WTC11 (cell line): Measurements from ENCODE around the gene GHITM. TPM values are rescaled to one million over a fixed set of nuclear protein-coding genes. Genes with fewer than 3 reads are reported as not detected.

Source experiments
- ATAC-seq: fragments of 200-7000 bp; cut with Tn5 transposase; 2 replicates; pipeline ENCODE4 v1.10.0; 2021; ENCODE audit warnings: mild to moderate bottlenecking, moderate library complexity
- CTCF ChIA-PET: fragments of 300-600 bp; sonication (Branson Sonifier 250); formaldehyde crosslinking; loops from one replicate; lab custom pipeline; 2021; ENCODE audit warnings: antibody characterized with exemption; lab: Charles Lee
- POLR2A ChIA-PET: fragments of 350-600 bp; sonication (Branson Sonifier 250); formaldehyde crosslinking; loops from one replicate; lab custom pipeline; 2021; ENCODE audit warnings: antibody characterized with exemption; lab: Charles Lee
- DNase-seq: peaks from one replicate; pipeline ENCODE4 v3.0.0; 2021; ENCODE audit warnings: low spot score
- H3K27ac Mint-ChIP-seq: 2 replicates; pipeline ENCODE4 v1.8.0; 2021; ENCODE audit warnings: mixed read lengths
- H3K27me3 Mint-ChIP-seq: 2 replicates; pipeline ENCODE4 v1.8.0; 2021; ENCODE audit warnings: low read depth, mild to moderate bottlenecking, moderate library complexity, mixed read lengths
- H3K36me3 Mint-ChIP-seq: 2 replicates; pipeline ENCODE4 v1.8.0; 2021; ENCODE audit warnings: mixed read lengths
- H3K4me1 Mint-ChIP-seq: 2 replicates; pipeline ENCODE4 v1.8.0; 2022; ENCODE audit warnings: mixed read lengths
- H3K4me3 Mint-ChIP-seq: 2 replicates; pipeline ENCODE4 v1.8.0; 2021; ENCODE audit warnings: mild to moderate bottlenecking, moderate library complexity, mixed read lengths
- H3K9me3 Mint-ChIP-seq: 2 replicates; pipeline ENCODE4 v1.8.0; 2021; ENCODE audit warnings: mixed read lengths
- AFF4 ChIP-seq: sonication (generic); formaldehyde crosslinking; IDR thresholded peaks from 2 replicates; pipeline ENCODE4 v1.8.1; 2023; ENCODE audit warnings: mild to moderate bottlenecking, missing genetic modification reagents, borderline replicate concordance
- ATF2 ChIP-seq: sonication (generic); formaldehyde crosslinking; IDR thresholded peaks from 2 replicates; pipeline ENCODE4 v1.8.1; 2022; ENCODE audit warnings: low read depth, missing genetic modification reagents, borderline replicate concordance
- CREB1 ChIP-seq: sonication (generic); formaldehyde crosslinking; IDR thresholded peaks from 2 replicates; pipeline ENCODE4 v1.8.0; 2023; ENCODE audit warnings: mild to moderate bottlenecking, missing genetic modification reagents
- CREM ChIP-seq: sonication (generic); formaldehyde crosslinking; IDR thresholded peaks from 2 replicates; pipeline ENCODE4 v1.8.1; 2022; ENCODE audit warnings: mild to moderate bottlenecking, missing genetic modification reagents, moderate library complexity
- E2F5 ChIP-seq: sonication (generic); formaldehyde crosslinking; IDR thresholded peaks from 2 replicates; pipeline ENCODE4 v1.8.1; 2022; ENCODE audit warnings: mild to moderate bottlenecking, moderate library complexity, missing genetic modification reagents
- ETV6 ChIP-seq: sonication (generic); formaldehyde crosslinking; IDR thresholded peaks from 2 replicates; pipeline ENCODE4 v1.8.1; 2022; ENCODE audit warnings: mild to moderate bottlenecking, missing genetic modification reagents
- FOXK1 ChIP-seq: sonication (generic); formaldehyde crosslinking; IDR thresholded peaks from 2 replicates; pipeline ENCODE4 v1.8.0; 2022; ENCODE audit warnings: mild to moderate bottlenecking, moderate library complexity, missing genetic modification reagents
- MAX ChIP-seq: sonication (generic); formaldehyde crosslinking; IDR thresholded peaks from 2 replicates; pipeline ENCODE4 v1.8.0; 2022; ENCODE audit warnings: mild to moderate bottlenecking, missing genetic modification reagents
- MLX ChIP-seq: sonication (generic); formaldehyde crosslinking; IDR thresholded peaks from 2 replicates; pipeline ENCODE4 v1.8.1; 2023; ENCODE audit warnings: mild to moderate bottlenecking, missing genetic modification reagents, moderate library complexity
- NFATC4 ChIP-seq: fragments of 250-450 bp; sonication (Bioruptor Pico); IDR thresholded peaks from 2 replicates; pipeline ENCODE4 v1.9.0; 2021; ENCODE audit warnings: mild to moderate bottlenecking
- PRDM15 ChIP-seq: sonication (generic); formaldehyde crosslinking; IDR thresholded peaks from 2 replicates; pipeline ENCODE4 v1.8.0; 2022; ENCODE audit warnings: missing genetic modification reagents
- RELA ChIP-seq: sonication (generic); formaldehyde crosslinking; IDR thresholded peaks from 2 replicates; pipeline ENCODE4 v1.8.1; 2022; ENCODE audit warnings: missing genetic modification reagents, mild to moderate bottlenecking, borderline replicate concordance
- TEAD4 ChIP-seq: sonication (generic); formaldehyde crosslinking; IDR thresholded peaks from 2 replicates; pipeline ENCODE4 v1.8.0; 2022; ENCODE audit warnings: mild to moderate bottlenecking, missing genetic modification reagents
- ZBTB21 ChIP-seq: sonication (generic); formaldehyde crosslinking; IDR thresholded peaks from 2 replicates; pipeline ENCODE4 v1.8.1; 2023; ENCODE audit warnings: mild to moderate bottlenecking, missing genetic modification reagents, borderline replicate concordance
- ZNF232 ChIP-seq: sonication (generic); formaldehyde crosslinking; IDR thresholded peaks from 2 replicates; pipeline ENCODE4 v1.8.0; 2022; ENCODE audit warnings: mild to moderate bottlenecking, missing genetic modification reagents
- ZNF317 ChIP-seq: sonication (generic); formaldehyde crosslinking; IDR thresholded peaks from 2 replicates; pipeline ENCODE4 v1.8.1; 2023; ENCODE audit warnings: low read depth, mild to moderate bottlenecking, moderate library complexity, missing genetic modification reagents, borderline replicate concordance
- ZNF396 ChIP-seq: fragments of 250-450 bp; sonication (Bioruptor Pico); IDR thresholded peaks from 2 replicates; pipeline ENCODE4 v1.8.0; 2021; ENCODE audit warnings: mild to moderate bottlenecking, moderate library complexity, borderline replicate concordance
- ZNF416 ChIP-seq: fragments of 250-450 bp; sonication (Bioruptor Pico); IDR thresholded peaks from 2 replicates; pipeline ENCODE4 v1.9.0; 2021; ENCODE audit warnings: mild to moderate bottlenecking, inconsistent platforms
- ZNF671 ChIP-seq: fragments of 250-450 bp; sonication (Bioruptor Pico); IDR thresholded peaks from 2 replicates; pipeline ENCODE4 v1.8.0; 2021; ENCODE audit warnings: mild to moderate bottlenecking
- total RNA-seq: library from RNA; stranded (reverse); gene quantifications from 3 replicates; pipeline ENCODE4 v1.2.3, GENCODE V29; 2021

The GHITM gene
- total RNA-seq, 1 experiment from 2014 or later: 97.6 TPM

DNA sequence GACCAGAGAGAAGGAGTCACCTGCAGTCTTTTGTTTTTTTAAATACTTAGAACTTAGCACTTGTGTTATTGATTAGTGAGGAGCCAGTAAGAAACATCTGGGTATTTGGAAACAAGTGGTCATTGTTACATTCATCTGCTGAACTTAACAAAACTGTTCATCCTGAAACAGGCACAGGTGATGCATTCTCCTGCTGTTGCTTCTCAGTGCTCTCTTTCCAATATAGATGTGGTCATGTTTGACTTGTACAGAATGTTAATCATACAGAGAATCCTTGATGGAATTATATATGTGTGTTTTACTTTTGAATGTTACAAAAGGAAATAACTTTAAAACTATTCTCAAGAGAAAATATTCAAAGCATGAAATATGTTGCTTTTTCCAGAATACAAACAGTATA, 13.5 kb downstream of the GHITM start (continued):
- TF ChIP-seq PRDM15 (no peak), NFATC4 (CRISPR knock-in tag) (no peak), ZNF396 (CRISPR knock-in tag) (no peak)

GRCh38 chr10:84155521-84155920, 16.2 kb downstream of the GHITM start:
- Mint-ChIP-seq H3K9me3 (no peaks in the 10 kb centered on the region), H3K4me1 (peaks cover 28% of the 10 kb centered on the region), H3K4me3 (no peak overlapping the region), H3K27me3 (no peaks in the 10 kb centered on the region), H3K27ac (no peak overlapping the region)
- DNase-seq (no peak), ATAC-seq (no peak)
- CTCF ChIA-PET: interaction anchor here (0.7 to 1.2 kb wide), 2 partner anchors 9 to 46 kb away, joined by 3 read pairs; no protein-coding TSS in a partner anchor
- TF ChIP-seq CREB1: no peak
- no peak for TF ChIP-seq ZNF396 (CRISPR knock-in tag)
- TF ChIP-seq, all 79 proteins: peak for 0
- H3K36me3 Mint-ChIP-seq: peaks cover 35% of the 10 kb centered on the region
- POLR2A ChIA-PET: interaction anchor here (0.5 kb wide), 1 partner anchor 821 kb away, joined by 7 read pairs; no protein-coding TSS in a partner anchor

DNA sequence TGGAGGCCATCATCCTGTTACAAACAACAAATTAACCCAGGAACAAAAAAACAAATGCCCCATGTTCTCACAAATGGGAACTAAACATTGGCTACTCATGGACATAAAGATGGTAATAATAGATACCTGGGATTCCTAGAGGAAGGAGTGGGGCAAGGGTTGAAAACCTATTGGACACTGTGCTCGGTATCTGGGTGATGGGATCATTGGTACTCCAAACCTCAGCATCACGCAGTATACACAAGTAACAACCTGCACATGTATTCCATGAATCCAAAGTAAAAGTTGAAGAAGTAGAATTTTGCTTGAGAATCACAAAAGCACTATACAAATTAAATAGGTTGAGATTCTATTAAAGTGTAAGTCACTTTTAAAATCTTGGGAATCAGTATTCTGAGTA, 16.7 kb downstream of the GHITM start:
- Mint-ChIP-seq H3K9me3 (no peaks in the 10 kb centered on the region), H3K4me1 (peaks cover 33% of the 10 kb centered on the region), H3K4me3 (no peak overlapping the region), H3K27ac (no peak overlapping the region), H3K36me3 (peaks cover 30% of the 10 kb centered on the region), H3K27me3 (no peaks in the 10 kb centered on the region)
- CTCF ChIA-PET: interaction anchor here (1.1 to 1.2 kb wide), 2 partner anchors 46 to 101 kb away, joined by 3 read pairs; no protein-coding TSS in a partner anchor
- no peak for DNase-seq
- POLR2A ChIA-PET: no interaction called here
- TF ChIP-seq FOXK1 (CRISPR knock-in tag) (no peak), ZBTB21 (no peak), ZNF317 (CRISPR knock-in tag) (no peak), ATF2 (CRISPR knock-in tag) (no peak), ZNF232 (CRISPR knock-in tag) (no peak), ZNF416 (CRISPR knock-in tag) (no peak), MLX (CRISPR knock-in tag) (no peak), CREM (no peak), TEAD4 (CRISPR knock-in tag) (no peak), ZNF671 (CRISPR knock-in tag) (no peak), AFF4 (CRISPR knock-in tag) (no peak), E2F5 (CRISPR knock-in tag) (no peak), RELA (CRISPR knock-in tag) (no peak), MAX (no peak), ETV6 (CRISPR knock-in tag) (no peak)
- ATAC-seq: no peak
